Mesodermal cell (in vitro differentiated cells): Measurements from ENCODE around the gene DCLRE1B.

ENCODE experiments used
- H3K27ac ChIP-seq: 2 replicates; pipeline ENCODE4 v1.7.0; 2013; ENCODE audit warnings: mild to moderate bottlenecking, low read depth, low read length, moderate library complexity; ENCODE audit not compliant: severe bottlenecking
- H3K36me3 ChIP-seq: 2 replicates; pipeline ENCODE4 v1.7.1; 2013; ENCODE audit warnings: mild to moderate bottlenecking, low read length, moderate library complexity; ENCODE audit not compliant: control insufficient read depth, insufficient read depth
- H3K4me1 ChIP-seq: one replicate; pipeline ENCODE4 v1.7.1; 2013; ENCODE audit warnings: mild to moderate bottlenecking, low read length; ENCODE audit not compliant: insufficient read depth, control insufficient read depth, poor library complexity, severe bottlenecking
- H3K4me3 ChIP-seq: 2 replicates; pipeline ENCODE4 v1.7.0; 2013; ENCODE audit warnings: low read length, control low read depth, mild to moderate bottlenecking; ENCODE audit not compliant: insufficient read depth, poor library complexity, severe bottlenecking; ENCODE audit errors: extremely low read depth
- H3K9me3 ChIP-seq: 2 replicates; pipeline ENCODE4 v1.7.1; 2013; ENCODE audit warnings: mild to moderate bottlenecking, low read length, moderate library complexity; ENCODE audit not compliant: control insufficient read depth
- WGBS, 2 experiments: methylation state at CpG; one replicate each; pipeline ENCODE4 v1.1.5; 2013; ENCODE audit warnings: missing lambda C conversion rate in 2 of 2; ENCODE audit not compliant: insufficient coverage in 2 of 2; 5-methylcytosine and 5-hydroxymethylcytosine counted together

Gene DCLRE1B

GRCh38 chr1:113912594-113913311 lies 7.6 kb downstream of the DCLRE1B start:
- 91 to 98% methylated on average over 3 to 4 of the region's 6 CpGs for WGBS, 2 experiments
- Histone ChIP-seq H3K4me1 (no peaks in the 10 kb centered on the region), H3K36me3 (peaks cover 49% of the 10 kb centered on the region), H3K4me3 (no peak overlapping the region), H3K27ac (no peak overlapping the region), H3K9me3 (no peaks in the 10 kb centered on the region)

GRCh38 chr1:113913312-113913668 lies 8.2 kb downstream of the DCLRE1B start:
- Histone ChIP-seq H3K4me3 (no peak overlapping the region), H3K36me3 (peaks cover 44% of the 10 kb centered on the region), H3K9me3 (no peaks in the 10 kb centered on the region), H3K27ac (no peak overlapping the region), H3K4me1 (no peaks in the 10 kb centered on the region)
- WGBS, 2 experiments = 92 to 100% methylated on average over 3 of the region's 3 CpGs

DNA sequence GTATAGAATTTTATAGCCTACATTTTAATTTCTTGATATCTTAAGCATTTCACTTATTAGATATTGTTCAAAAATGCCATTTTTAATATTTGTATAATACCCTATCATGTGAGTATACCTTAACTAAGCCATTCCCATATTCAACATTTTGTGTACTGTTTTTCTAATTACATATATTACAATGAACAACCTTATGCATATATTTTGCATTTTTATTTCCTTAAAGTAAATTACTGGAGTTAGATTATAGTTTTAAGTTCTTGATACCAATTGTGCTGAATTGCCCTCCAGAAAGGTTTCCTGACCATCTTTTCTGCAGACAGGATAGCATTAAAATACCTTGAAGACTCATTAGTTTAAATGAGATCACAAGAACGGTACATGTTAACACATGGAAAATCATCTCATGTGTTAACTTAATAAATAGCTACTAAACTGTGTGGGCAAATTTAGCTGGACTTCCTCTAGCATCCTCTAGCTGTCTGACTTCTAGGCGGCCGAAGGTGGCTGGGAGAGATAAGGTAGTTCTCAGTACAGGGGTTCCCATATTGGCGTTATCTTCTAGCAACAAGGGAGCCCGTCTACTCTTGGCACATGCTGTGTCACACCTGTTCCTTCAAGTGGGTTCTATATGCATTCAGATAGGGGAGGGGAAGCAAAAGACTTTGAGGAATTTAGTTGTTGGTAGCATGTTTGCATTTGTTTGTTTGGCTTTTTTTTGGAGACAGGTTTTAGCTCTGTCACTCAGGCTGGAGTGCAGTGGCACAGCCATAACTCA lies 8.9 kb downstream of the DCLRE1B start:
- Histone ChIP-seq H3K9me3 (no peaks in the 10 kb centered on the region), H3K27ac (no peak overlapping the region), H3K4me1 (no peaks in the 10 kb centered on the region), H3K36me3 (peaks cover 36% of the 10 kb centered on the region), H3K4me3 (no peak overlapping the region)
- WGBS, 2 experiments = 93 to 95% methylated on average over 4 to 5 of the region's 5 CpGs

DNA sequence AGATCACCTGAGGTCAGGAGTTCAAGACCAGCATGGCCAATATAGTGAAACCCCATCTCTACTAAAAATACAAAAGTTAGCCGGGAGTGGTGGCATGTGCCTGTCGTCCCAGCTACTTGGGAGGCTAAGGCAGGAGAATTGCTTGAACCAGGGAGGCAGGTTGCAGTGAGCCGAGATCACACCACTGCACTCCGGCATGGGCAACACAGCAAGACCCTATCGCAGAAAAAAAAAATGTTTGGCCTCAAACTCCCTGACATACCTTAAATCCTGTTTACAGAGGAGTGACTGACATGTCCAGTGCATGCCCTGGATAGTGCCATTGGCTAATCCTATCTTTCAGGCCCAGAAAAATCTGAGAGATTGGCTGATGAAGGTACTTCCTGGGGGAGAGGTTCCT lies 11.8 kb downstream of the DCLRE1B start:
- no peaks in the 10 kb centered on the region for H3K4me1 ChIP-seq
- no peak overlapping the region for H3K27ac ChIP-seq
- WGBS, 2 experiments = 74 to 90% methylated on average over 4 to 5 of the region's 5 CpGs
- no peaks in the 10 kb centered on the region for H3K9me3 ChIP-seq
- no peak overlapping the region for H3K4me3 ChIP-seq
- H3K36me3 ChIP-seq = peaks cover 11% of the 10 kb centered on the region

- no peaks in the 10 kb centered on the region for H3K9me3 ChIP-seq
- WGBS, 2 experiments = 88 to 95% methylated on average over 2 of the region's 2 CpGs
- peaks cover 6% of the 10 kb centered on the region for H3K36me3 ChIP-seq
- H3K4me3 ChIP-seq = no peak overlapping the region
- H3K27ac ChIP-seq = no peak overlapping the region
- H3K4me1 ChIP-seq = no peaks in the 10 kb centered on the region
These were observed 12.4 kb downstream of the DCLRE1B start for GRCh38 chr1:113917400-113918082.

GRCh38 chr1:113918243-113918642 lies 13.1 kb downstream of the DCLRE1B start:
- Histone ChIP-seq H3K4me1 (no peaks in the 10 kb centered on the region), H3K27ac (no peak overlapping the region), H3K36me3 (no peaks in the 10 kb centered on the region), H3K9me3 (no peaks in the 10 kb centered on the region), H3K4me3 (no peak overlapping the region)

GRCh38 chr1:113922957-113923356 lies 17.8 kb downstream of the DCLRE1B start:
- 45 to 50% methylated on average over 2 of the region's 4 CpGs for WGBS, 2 experiments
- H3K27ac ChIP-seq = no peak overlapping the region

DNA sequence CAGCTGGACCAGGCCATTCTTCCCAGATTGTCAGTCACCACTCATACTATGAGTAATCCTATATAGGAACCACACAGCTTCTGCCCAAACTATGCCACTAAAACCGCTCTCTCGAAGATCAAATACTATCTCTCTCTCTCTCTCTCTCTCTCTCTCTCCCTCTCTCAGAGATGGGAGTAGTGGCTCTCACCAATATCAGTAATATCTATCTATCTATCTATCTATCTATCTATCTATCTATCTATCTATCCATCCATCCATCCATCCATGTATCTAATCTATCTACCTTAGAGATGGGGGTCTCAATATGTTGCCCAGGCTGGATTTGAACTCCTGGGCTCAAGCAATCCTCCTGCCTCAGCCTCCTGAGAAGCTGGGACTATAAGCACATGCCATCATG lies 19.3 kb downstream of the DCLRE1B start:
- H3K36me3 ChIP-seq = no peaks in the 10 kb centered on the region
- WGBS, 2 experiments = 91 to 94% methylated on average over 2 of the region's 2 CpGs
- H3K4me3 ChIP-seq = no peak overlapping the region

More at GRCh38 chr1:113922957-113923356, 17.8 kb downstream of the DCLRE1B start:
- Histone ChIP-seq H3K4me1 (no peaks in the 10 kb centered on the region), H3K9me3 (no peaks in the 10 kb centered on the region), H3K36me3 (no peaks in the 10 kb centered on the region), H3K4me3 (no peak overlapping the region)

DNA sequence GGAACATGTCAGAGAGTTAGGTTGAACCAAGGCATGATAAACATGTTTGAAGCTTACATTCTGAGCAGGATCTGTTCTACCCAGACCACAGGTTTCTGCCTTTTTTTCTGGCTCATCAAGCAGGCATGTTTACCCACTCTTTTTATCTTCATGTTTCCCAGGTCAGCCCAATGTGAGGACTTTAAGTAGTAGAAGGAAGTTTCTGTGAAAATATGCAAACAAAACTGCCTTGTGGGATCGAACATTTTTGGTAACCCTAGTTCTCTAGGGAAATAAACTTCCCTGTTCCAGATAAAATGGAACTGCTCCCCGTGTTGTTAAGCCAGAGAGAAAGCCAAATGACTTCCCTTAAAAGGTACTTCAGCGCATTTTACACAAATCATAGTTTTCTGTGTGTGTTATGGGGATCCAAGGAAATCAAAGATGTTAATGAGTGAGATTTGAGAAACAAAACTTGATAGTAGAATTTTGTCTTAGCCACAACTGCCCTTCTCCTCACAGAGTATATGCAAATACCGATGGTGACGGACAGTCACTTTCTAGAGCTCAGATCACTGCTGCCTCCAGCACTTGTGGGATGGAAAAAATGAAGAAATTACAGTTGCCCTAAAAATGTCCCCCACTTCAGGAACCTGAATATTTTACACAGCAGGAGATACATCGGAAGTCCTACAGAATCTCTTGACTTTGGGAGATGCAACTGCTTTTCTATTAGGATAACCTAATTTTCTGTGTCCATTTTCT lies 23.2 kb downstream of the DCLRE1B start:
- H3K27ac ChIP-seq = peak overlapping the region; percentile 92
- H3K36me3 ChIP-seq = no peaks in the 10 kb centered on the region
- WGBS, 2 experiments = 53 to 61% methylated on average over 3 to 4 of the region's 6 CpGs
- peak overlapping the region; percentile 74 for H3K4me3 ChIP-seq
- H3K9me3 ChIP-seq = no peaks in the 10 kb centered on the region
- H3K4me1 ChIP-seq = peaks cover 5% of the 10 kb centered on the region

More for the DNA sequence above, 19.3 kb downstream of the DCLRE1B start:
- Histone ChIP-seq H3K9me3 (no peaks in the 10 kb centered on the region), H3K27ac (no peak overlapping the region), H3K4me1 (peaks cover 5% of the 10 kb centered on the region)

- Histone ChIP-seq H3K9me3 (no peaks in the 10 kb centered on the region), H3K4me1 (peaks cover 5% of the 10 kb centered on the region), H3K4me3 (peak within 1 kb of the TSS; percentile 74), H3K27ac (peak within 1 kb of the TSS; percentile 92), H3K36me3 (no peaks in the 10 kb centered on the region)
- WGBS, 2 experiments = 0 to 1% methylated on average over 41 to 44 of the region's 61 CpGs
These were observed 24.0 kb downstream of the DCLRE1B start, which contains the start of gene HIPK1 for GRCh38 chr1:113928941-113929749. TSS of gene HIPK1 (plus strand) at chr1:113929324.
